HepG2 (cell line): ENCODE measurements around the gene NPPB. TPM values are rescaled to one million over a fixed set of nuclear protein-coding genes. Genes with fewer than 3 reads are reported as not detected.
A peak's percentile ranks its signal among the peaks of the same experiment; 100 is the strongest.

Source experiments
- BHLHE40 ChIP-seq: IDR thresholded peaks from 2 replicates; pipeline ENCODE4 v1.6.1; 2011; ENCODE audit warnings: low read length, improper control_type of control experiment
- CREM ChIP-seq, 2 experiments: sonication (generic) in 1 of 2; formaldehyde crosslinking in 1 of 2; IDR thresholded peaks; 2 replicates each; pipeline versions ENCODE4 v1.4.0 to v1.6.1; 2016 to 2020; ENCODE audit warnings: antibody characterized with exemption in 1 of 2, mild to moderate bottlenecking in 1 of 2, missing genetic modification reagents in 1 of 2
- HOXA7 ChIP-seq: sonication (generic); formaldehyde crosslinking; IDR thresholded peaks from 2 replicates; pipeline ENCODE4 v1.8.1; 2022; ENCODE audit warnings: mild to moderate bottlenecking, missing genetic modification reagents, moderate library complexity
- NFAT5 ChIP-seq: sonication (generic); formaldehyde crosslinking; IDR thresholded peaks from 2 replicates; pipeline ENCODE4 v1.4.0; 2020; ENCODE audit warnings: missing genetic modification reagents
- NFKB2 ChIP-seq: sonication (generic); formaldehyde crosslinking; IDR thresholded peaks from 2 replicates; pipeline ENCODE4 v1.4.0; 2020; ENCODE audit warnings: missing genetic modification reagents, borderline replicate concordance
- NKX3-1 ChIP-seq: sonication (generic); formaldehyde crosslinking; IDR thresholded peaks from 2 replicates; pipeline ENCODE4 v1.5.0; 2020; ENCODE audit warnings: missing genetic modification reagents
- NR2F1 ChIP-seq, 2 experiments: fragments of 450-650 bp in 1 of 2; formaldehyde crosslinking in 1 of 2; IDR thresholded peaks; 2 replicates each; pipeline versions ENCODE4 v1.5.0 to v1.6.1; 2016 to 2020; ENCODE audit warnings: mild to moderate bottlenecking in 1 of 2, missing compliant biosample characterization in 1 of 2, missing genetic modification reagents in 1 of 2, moderate library complexity in 1 of 2
- PTBP1 ChIP-seq: fragments of 200-400 bp; formaldehyde crosslinking; IDR thresholded peaks from 2 replicates; pipeline ENCODE4 v1.6.1; 2018; ENCODE audit warnings: low read length, low read depth; ENCODE audit not compliant: poor library complexity, severe bottlenecking
- RCOR2 ChIP-seq: IDR thresholded peaks from 2 replicates; pipeline ENCODE4 v1.6.1; 2016; ENCODE audit warnings: missing biosample characterization, missing genetic modification reagents
- SP140L ChIP-seq: sonication (generic); formaldehyde crosslinking; IDR thresholded peaks from 2 replicates; pipeline ENCODE4 v1.4.0; 2020; ENCODE audit warnings: missing genetic modification reagents, borderline replicate concordance
- XBP1 ChIP-seq: sonication (generic); formaldehyde crosslinking; IDR thresholded peaks from 2 replicates; pipeline ENCODE4 v1.5.0; 2020; ENCODE audit warnings: missing genetic modification reagents
- ZFYVE20 ChIP-seq: sonication (generic); formaldehyde crosslinking; IDR thresholded peaks from 2 replicates; pipeline ENCODE4 v1.8.0; 2023; ENCODE audit warnings: low read depth, mild to moderate bottlenecking, moderate library complexity, missing genetic modification reagents, borderline replicate concordance
- ZKSCAN8 ChIP-seq: IDR thresholded peaks from 2 replicates; pipeline ENCODE4 v1.6.1; 2016; ENCODE audit warnings: borderline replicate concordance, missing genetic modification reagents, missing compliant biosample characterization
- ZNF543 ChIP-seq: sonication (generic); formaldehyde crosslinking; IDR thresholded peaks from 2 replicates; pipeline ENCODE4 v1.4.0; 2020; ENCODE audit warnings: mild to moderate bottlenecking, missing genetic modification reagents
- ZNF614 ChIP-seq: IDR thresholded peaks from 2 replicates; pipeline ENCODE4 v1.6.1; 2018; ENCODE audit warnings: missing biosample characterization, missing genetic modification reagents, inconsistent platforms, borderline replicate concordance
- ZNF672 ChIP-seq: sonication (generic); formaldehyde crosslinking; IDR thresholded peaks from 2 replicates; pipeline ENCODE4 v1.8.1; 2022; ENCODE audit warnings: missing genetic modification reagents
- ZNF709 ChIP-seq: sonication (generic); formaldehyde crosslinking; IDR thresholded peaks from 2 replicates; pipeline ENCODE4 v1.5.0; 2020; ENCODE audit warnings: mild to moderate bottlenecking, missing genetic modification reagents
- ZNF891 ChIP-seq: sonication (generic); formaldehyde crosslinking; IDR thresholded peaks from 2 replicates; pipeline ENCODE4 v1.5.0; 2020; ENCODE audit warnings: mild to moderate bottlenecking, missing genetic modification reagents
- polyA plus RNA-seq, 8 experiments: library from polyadenylated mRNA; depleted of rRNA in 3 of 8; stranded (reverse) in 7 of 8; unstranded in 1 of 8; fragments of >200 nt; fragmentation: Illumina TruSeq in 4 of 8; extraction: Trizol in 4 of 8; gene quantifications; 2 replicates each; pipeline versions ENCODE4 v1.2.1 to v1.2.3, GENCODE V29; 2011 to 2016; ENCODE audit warnings: low read depth in 4 of 8, missing spikeins in 1 of 8, mixed read lengths in 1 of 8; ENCODE audit not compliant: insufficient read depth in 1 of 8
- total RNA-seq, 5 experiments: library from RNA; depleted of rRNA; stranded (reverse); fragments of >200 nt; fragmentation: Illumina TruSeq; extraction: Trizol; gene quantifications; 2 replicates each; pipeline ENCODE4 v1.2.3, GENCODE V29; 2016; ENCODE audit warnings: low read depth in 1 of 5
- TF ChIP-seq, protein P1 (sequence below): sonication (generic); formaldehyde crosslinking; IDR thresholded peaks from 2 replicates; pipeline ENCODE4 v1.5.0; 2020; ENCODE audit warnings: mild to moderate bottlenecking, missing genetic modification reagents, borderline replicate concordance
- TF ChIP-seq, protein P2 (sequence below): sonication (generic); formaldehyde crosslinking; conservative IDR thresholded peaks from 2 replicates; pipeline ENCODE4 v1.8.0; 2022; ENCODE audit warnings: missing genetic modification reagents

NPPB gene
- total and polyA plus RNA-seq, 2 of the 13 experiments (the other 11 are each of a cell fraction or from before 2014, with no cell fraction given), result 1.9 TPM; not detected in 1

- TF ChIP-seq ZNF709 (CRISPR knock-in tag), result peak; percentile 65; the same call in 1 of the 2 replicates
- TF ChIP-seq ZNF672, result no peak
- TF ChIP-seq NFAT5 (CRISPR knock-in tag), result 0 out of 2 replicates have a peak, but pooled peaks have one; percentile 66
- TF ChIP-seq, protein P1, sequence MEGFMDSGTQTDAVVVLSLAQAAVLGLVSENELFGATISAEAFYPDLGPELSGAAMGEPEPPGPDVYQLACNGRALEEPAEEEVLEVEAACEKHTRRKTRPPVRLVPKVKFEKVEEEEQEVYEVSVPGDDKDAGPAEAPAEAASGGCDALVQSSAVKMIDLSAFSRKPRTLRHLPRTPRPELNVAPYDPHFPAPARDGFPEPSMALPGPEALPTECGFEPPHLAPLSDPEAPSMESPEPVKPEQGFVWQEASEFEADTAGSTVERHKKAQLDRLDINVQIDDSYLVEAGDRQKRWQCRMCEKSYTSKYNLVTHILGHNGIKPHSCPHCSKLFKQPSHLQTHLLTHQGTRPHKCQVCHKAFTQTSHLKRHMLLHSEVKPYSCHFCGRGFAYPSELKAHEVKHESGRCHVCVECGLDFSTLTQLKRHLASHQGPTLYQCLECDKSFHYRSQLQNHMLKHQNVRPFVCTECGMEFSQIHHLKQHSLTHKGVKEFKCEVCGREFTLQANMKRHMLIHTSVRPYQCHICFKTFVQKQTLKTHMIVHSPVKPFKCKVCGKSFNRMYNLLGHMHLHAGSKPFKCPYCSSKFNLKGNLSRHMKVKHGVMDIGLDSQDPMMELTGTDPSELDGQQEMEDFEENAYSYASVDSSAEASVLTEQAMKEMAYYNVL (CRISPR knock-in tag), result peak; percentile 62; the same call in 1 of the 2 replicates
- TF ChIP-seq ZKSCAN8 (CRISPR knock-in tag), result peak; percentile 51; the same call in 1 of the 2 replicates
- peak; percentile 64; the same call in 1 of the 2 replicates for TF ChIP-seq ZNF614
- TF ChIP-seq BHLHE40, result peak; percentile 62
- TF ChIP-seq HOXA7 (CRISPR knock-in tag), result no peak
- no peak for TF ChIP-seq XBP1 (CRISPR knock-in tag)
- TF ChIP-seq CREM (IDR thresholded peaks at IDR 0.05), result peak; percentile 83
- TF ChIP-seq CREM (CRISPR knock-in tag; IDR thresholded peaks at IDR 0.05), result no peak
- no peak for TF ChIP-seq ZNF891 (CRISPR knock-in tag)
- TF ChIP-seq ZFYVE20 (CRISPR knock-in tag), result no peak
- TF ChIP-seq, protein P2, sequence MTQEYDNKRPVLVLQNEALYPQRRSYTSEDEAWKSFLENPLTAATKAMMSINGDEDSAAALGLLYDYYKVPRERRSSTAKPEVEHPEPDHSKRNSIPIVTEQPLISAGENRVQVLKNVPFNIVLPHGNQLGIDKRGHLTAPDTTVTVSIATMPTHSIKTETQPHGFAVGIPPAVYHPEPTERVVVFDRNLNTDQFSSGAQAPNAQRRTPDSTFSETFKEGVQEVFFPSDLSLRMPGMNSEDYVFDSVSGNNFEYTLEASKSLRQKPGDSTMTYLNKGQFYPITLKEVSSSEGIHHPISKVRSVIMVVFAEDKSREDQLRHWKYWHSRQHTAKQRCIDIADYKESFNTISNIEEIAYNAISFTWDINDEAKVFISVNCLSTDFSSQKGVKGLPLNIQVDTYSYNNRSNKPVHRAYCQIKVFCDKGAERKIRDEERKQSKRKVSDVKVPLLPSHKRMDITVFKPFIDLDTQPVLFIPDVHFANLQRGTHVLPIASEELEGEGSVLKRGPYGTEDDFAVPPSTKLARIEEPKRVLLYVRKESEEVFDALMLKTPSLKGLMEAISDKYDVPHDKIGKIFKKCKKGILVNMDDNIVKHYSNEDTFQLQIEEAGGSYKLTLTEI (CRISPR knock-in tag), result no peak
- TF ChIP-seq RCOR2 (CRISPR knock-in tag), result no peak; the same call in 1 of the 2 replicates
- TF ChIP-seq PTBP1, result no peak
- TF ChIP-seq SP140L, result no peak
- TF ChIP-seq NFKB2, result peak; percentile 27; the same call in 1 of the 2 replicates
- TF ChIP-seq NKX3-1 (CRISPR knock-in tag), result peak; percentile 24; the same call in 1 of the 2 replicates
- peak; percentile 83 for TF ChIP-seq ZNF543 (CRISPR knock-in tag)
- TF ChIP-seq NR2F1 (CRISPR knock-in tag; IDR thresholded peaks at IDR 0.05), result peak; percentile 69 to 85
Measured at GRCh38 chr1:11842154-11843041, 16.3 kb downstream of the NPPB start (continued).
